ENCODE measurements around the gene DTYMK.

The DTYMK gene

GRCh38 chr2:241686650-241687425, at the start of gene DTYMK:
Gene DTYMK, minus strand, starts transcription at chr2:241686815. Its CDS starts 32 bp downstream, at chr2:241686783.
- peak; percentile 97 for DNase-seq

GRCh38 chr2:241736111-241736510, 49.5 kb upstream of the DTYMK start:
- no peak for DNase-seq

- DNase-seq, result peak; percentile 94
Measured at GRCh38 chr2:241734467-241735208, 48.0 kb upstream of the DTYMK start, which contains the start of gene D2HGDH. Gene D2HGDH, plus strand, starts transcription at chr2:241734630. Its CDS starts 595 bp downstream, at chr2:241735225.

- DNase-seq, result no peak
Measured at GRCh38 chr2:241734208-241734466, 47.5 kb upstream of the DTYMK start.

GRCh38 chr2:241733391-241734207, 47.0 kb upstream of the DTYMK start:
- DNase-seq, result no peak

- DNase-seq, result peak; percentile 62
Measured at GRCh38 chr2:241732513-241733186, 46.0 kb upstream of the DTYMK start.

GRCh38 chr2:241730671-241731293, 44.2 kb upstream of the DTYMK start:
- no peak for DNase-seq

GRCh38 chr2:241729868-241730267, 43.3 kb upstream of the DTYMK start:
- DNase-seq, result no peak

GRCh38 chr2:241728627-241729026, 42.0 kb upstream of the DTYMK start:
- DNase-seq, result no peak

- no peak for DNase-seq
Measured at GRCh38 chr2:241728000-241728399, 41.4 kb upstream of the DTYMK start.

GRCh38 chr2:241726459-241726858, 39.8 kb upstream of the DTYMK start:
- no peak for DNase-seq

GRCh38 chr2:241724975-241725870, 38.6 kb upstream of the DTYMK start:
- no peak for DNase-seq

GRCh38 chr2:241724259-241724974, 37.8 kb upstream of the DTYMK start:
- no peak for DNase-seq

GRCh38 chr2:241722896-241723454, 36.4 kb upstream of the DTYMK start:
- no peak for DNase-seq

- DNase-seq, result no peak
Measured at GRCh38 chr2:241721852-241722251, 35.2 kb upstream of the DTYMK start.

GRCh38 chr2:241720560-241720959, 33.9 kb upstream of the DTYMK start:
- no peak for DNase-seq

GRCh38 chr2:241720099-241720498, 33.5 kb upstream of the DTYMK start:
- no peak for DNase-seq

- DNase-seq, result no peak
Measured at GRCh38 chr2:241719093-241719492, 32.5 kb upstream of the DTYMK start.

GRCh38 chr2:241708879-241709278, 22.3 kb upstream of the DTYMK start:
- DNase-seq, result no peak

- DNase-seq, result no peak
Measured at GRCh38 chr2:241706537-241706936, 19.9 kb upstream of the DTYMK start.

All from right forelimb (tissue), 1 donor.